NCI-H345 (cell line): ENCODE results near the gene FPR1.

Experiments
- DNase-seq: peaks from one replicate; lab custom pipeline; 2025; lab: John Stamatoyannopoulos, UW

Gene FPR1, protein sequence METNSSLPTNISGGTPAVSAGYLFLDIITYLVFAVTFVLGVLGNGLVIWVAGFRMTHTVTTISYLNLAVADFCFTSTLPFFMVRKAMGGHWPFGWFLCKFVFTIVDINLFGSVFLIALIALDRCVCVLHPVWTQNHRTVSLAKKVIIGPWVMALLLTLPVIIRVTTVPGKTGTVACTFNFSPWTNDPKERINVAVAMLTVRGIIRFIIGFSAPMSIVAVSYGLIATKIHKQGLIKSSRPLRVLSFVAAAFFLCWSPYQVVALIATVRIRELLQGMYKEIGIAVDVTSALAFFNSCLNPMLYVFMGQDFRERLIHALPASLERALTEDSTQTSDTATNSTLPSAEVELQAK

DNA sequence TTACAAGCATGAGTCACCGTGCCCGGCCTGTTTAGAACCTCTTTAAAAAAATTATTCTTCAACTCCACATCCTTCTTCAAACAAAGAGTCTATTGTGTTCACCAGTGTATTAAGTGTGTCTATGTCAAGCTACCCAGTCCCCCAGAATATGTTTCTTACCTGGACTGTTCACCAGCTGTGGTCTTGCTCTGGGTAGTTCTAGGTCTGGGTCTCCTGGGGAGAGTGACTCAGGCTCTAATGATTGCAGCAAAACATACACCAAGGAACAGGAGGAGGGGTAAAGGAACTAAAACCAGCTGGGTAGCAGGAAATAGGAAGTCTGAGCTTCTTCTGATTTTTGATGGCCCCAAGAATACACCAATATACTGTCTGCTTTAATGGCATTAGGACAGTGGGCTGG, at the start of gene FPR1:
FPR1 (minus strand) TSS at position 224 of the 400 bp plus-strand sequence. CDS start 4,884 bp downstream, outside the sequence.
- DNase-seq, result no peak

DNA sequence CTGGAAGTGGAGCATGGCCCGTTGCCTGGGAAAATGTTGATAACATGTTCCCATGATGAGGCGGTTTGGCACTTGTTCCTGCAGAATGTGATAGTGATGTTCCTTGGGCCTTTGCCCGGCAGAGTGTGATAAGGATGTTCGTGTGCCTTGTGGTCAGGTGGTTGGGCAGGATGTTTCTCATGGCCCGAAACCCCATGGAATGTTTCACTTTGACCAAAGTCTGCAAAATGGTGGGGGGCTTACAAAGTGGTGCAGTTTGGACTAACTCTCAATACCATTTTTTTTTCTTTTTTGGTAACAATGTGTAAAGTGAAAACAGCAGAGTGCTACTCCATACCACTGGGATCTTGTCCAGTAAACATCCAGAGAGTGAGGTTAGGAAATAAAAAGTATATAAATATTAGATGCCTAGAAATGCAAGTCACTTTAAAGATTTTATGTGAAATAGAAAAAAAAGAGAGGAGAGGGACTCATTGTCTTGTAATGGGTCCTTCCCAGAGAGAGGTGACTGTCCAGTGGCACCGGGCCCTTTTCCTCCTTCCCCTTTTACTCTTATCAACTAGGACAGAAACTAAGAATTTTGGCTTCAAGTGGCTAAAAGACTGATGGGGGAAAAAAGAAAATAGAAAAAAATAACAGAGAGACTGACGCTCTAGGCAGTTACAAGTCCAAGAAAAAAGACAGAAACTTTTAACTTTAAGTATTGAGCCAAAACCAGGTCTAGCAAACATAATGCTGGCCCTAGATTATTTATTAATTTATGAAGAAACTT, 49.0 kb upstream of the FPR1 start:
- no peak for DNase-seq

- no peak for DNase-seq
Measured at GRCh38 chr19:51799774-51800472, 48.2 kb upstream of the FPR1 start.

DNA sequence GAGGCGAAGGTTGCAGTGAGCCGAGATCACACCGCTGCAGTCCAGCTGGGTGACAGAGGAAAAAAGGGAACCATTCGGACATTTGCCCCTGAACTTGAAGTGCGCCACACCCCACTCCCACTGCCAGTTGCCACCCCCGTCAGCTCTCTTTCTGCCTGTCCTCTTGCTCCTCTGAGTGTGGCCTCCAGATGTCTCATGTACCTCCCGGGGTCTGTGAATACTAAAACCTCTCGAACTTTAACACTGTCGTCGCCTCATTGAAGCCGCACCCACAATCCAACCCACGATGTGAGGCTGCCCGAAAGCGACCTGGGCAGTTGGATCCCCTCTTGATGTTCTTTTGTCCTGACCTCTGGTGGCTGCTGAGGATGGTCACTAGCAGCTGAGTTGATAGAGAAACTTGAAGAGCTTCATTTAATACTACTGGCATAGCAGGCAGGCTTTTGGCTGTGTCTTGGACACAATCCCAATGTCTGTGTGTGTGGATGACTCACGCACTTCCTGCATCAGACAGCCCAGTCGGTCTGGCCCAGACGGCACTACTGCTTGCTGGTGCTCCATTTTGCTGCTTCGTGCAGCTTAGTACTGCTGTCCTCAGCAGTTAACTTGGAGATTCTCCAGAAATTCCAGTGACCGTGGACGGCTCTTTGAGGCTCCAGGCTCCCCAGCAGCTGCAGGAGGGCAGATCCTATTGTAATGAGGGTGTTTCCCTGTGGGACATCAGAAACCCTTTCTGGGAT, 47.5 kb upstream of the FPR1 start:
- DNase-seq, result no peak

DNA sequence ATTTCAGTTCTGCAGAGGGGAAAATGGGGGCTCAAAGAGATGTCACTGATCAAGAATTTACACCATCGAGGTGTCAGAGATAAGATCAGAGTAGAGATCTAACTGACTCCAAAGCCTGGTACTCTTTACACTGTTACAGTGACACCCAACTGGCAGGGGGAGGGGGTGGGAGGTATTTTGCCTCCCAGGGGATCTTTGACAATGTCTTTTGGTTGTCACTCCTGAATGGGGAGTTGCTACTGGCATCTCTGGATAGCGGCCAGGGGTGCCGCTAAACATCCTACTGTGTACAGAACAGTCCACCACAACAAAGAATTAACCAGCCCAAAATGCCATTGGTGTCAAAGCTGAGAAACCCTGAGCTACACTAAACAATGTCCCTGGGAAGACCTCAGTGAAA, 46.4 kb upstream of the FPR1 start:
- DNase-seq, result no peak

DNA sequence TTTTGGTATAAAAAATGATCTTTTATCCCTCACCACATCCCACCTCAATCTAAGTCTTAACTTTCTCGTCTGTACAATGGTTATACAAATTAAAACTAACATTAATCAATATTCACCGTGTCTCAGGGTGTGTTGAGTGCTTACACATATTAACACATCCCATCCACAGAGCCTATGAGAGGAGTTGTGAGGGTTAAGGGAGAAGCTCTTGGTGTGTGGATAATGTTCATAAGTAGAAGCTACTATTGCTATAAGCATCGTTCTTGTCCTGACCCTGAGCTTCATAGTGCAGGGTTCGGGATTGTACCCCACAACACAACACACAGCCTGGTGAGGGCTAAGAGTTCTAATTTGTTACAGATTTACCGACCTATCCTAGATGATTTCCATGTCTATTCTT, 45.8 kb upstream of the FPR1 start:
- DNase-seq, result no peak

DNA sequence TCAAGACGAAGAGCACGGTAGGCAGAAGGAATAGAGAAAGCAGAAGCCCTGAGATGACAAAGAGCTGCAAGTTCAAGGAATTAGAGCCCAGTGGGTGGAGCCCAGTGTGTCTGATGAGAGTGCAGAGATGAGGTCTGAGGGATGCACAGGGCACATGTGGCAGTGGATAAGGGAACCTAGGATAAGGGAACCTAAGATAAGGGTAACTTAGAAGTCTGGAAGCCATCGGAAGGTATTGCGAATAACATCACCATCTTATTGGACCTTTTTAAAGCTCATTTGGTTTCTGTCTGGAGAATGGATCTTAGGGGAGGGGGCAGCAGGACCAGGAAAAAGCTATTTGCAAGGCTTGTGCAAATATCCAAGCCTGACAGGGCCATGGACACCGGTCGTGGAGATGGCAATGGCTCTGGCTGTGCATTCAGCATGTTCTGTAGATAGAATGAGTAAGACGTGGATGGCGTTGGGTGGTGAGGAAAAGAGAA, 44.6 kb upstream of the FPR1 start:
- no peak for DNase-seq

GRCh38 chr19:51794885-51795490, 43.3 kb upstream of the FPR1 start, which contains the start of gene FPR3:
FPR3 (plus strand) TSS chr19:51795157; CDS start chr19:51823749, 28,592 bp downstream.
- DNase-seq, result no peak

DNA sequence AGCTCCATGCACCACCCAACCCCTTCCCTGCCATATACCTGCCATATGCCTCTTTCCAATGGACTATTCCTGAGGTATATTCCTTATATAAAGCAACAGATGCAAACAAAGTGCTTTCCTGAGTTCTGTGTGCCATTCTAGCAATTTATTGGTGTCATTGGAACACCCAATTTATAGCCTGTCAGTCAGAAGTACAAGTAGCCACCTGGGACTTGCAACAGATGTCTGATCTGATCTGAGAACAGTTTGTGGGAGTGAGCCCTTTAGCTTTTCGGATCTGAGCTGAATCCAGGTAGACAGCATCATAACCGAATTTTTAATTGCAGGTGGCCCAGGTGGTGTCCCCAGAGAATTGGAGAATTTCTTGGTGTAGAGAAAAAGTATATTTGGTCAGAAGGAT, 42.3 kb upstream of the FPR1 start:
- no peak for DNase-seq

GRCh38 chr19:51792932-51793331, 41.3 kb upstream of the FPR1 start:
- no peak for DNase-seq

- DNase-seq, result no peak
Measured at GRCh38 chr19:51789061-51789795, 37.5 kb upstream of the FPR1 start.

- DNase-seq, result no peak
Measured at GRCh38 chr19:51788029-51788428, 36.4 kb upstream of the FPR1 start.

GRCh38 chr19:51786646-51787494, 35.2 kb upstream of the FPR1 start:
- DNase-seq, result no peak

GRCh38 chr19:51784922-51785690, 33.4 kb upstream of the FPR1 start:
- DNase-seq, result no peak

DNA sequence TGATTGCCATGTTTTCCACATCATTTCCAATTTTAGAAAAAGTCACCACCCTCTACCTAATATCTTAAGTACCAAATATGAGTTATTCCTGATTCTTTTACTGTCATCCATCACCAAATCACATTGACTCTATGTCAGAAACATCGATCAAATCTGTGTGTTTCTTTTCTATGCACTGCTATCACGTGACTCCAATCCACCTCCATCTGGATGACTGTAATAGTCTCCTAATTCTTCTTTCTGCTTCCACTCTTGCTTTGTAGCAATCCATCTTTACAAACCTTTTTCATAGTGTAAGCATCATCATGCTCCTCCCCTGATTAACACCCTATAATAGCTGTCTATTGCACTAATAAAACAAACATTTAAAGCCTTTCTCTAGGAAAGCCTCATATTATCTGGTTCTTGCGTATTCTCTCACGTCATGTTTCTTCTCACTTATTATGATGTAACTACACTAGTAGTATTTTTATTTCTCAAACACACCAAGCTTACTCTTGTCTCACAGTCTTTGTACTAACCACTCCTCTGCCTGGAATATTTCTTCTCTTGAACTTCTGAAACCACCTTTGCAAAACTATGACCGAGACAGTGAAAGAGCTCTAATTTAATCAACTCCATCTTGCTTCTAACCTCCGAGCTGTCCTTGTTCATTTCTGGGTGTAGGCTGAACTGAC, 32.6 kb upstream of the FPR1 start:
- DNase-seq, result no peak

GRCh38 chr19:51783372-51783771, 31.7 kb upstream of the FPR1 start:
- no peak for DNase-seq

DNA sequence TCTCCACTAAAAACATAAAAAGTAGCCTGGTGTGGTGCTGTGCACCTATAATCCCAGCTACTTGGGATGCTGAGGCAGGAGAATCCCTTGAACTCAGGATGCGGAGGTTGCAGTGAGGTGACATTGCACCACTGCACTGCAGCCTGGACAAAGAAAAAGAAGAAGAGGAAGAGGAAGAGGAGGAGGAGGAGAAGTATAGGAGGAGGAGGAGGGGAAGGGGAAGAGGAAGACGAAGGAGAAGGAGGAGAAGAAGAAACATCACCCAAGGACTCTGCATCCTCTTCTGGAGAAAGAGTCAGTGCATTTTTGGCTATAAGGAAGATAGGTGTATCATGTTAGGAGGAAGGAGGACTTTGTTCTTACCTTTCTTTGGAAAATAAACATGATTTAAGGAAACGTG, 30.3 kb upstream of the FPR1 start:
- DNase-seq, result no peak

DNA sequence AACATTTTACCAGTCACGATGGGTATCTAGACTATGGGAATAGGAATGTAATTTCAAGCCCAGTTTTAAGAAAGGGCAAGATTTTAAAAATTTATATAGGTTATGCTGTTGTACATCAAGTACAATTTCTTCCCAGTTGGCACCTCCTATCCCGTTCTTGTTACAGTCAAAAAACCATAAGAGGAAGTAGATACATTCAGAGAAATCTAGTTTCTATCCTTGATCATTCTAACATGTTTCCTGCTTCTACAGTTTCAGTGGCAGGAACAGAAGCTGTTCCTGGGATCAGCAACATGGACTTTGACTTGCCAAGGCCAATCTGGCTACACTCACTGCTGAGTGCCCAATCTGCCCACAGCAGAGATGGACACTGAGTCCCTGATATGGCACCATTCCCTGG, 28.6 kb upstream of the FPR1 start:
- DNase-seq, result no peak
